Neural cell (in vitro differentiated cells): ENCODE results near the gene FRMD4A.

Source experiments
- EP300 ChIP-seq: fragments of 450-650 bp; conservative IDR thresholded peaks from 2 replicates; pipeline ENCODE4 v1.6.1; 2014; ENCODE audit warnings: antibody characterized with exemption, mild to moderate bottlenecking, moderate library complexity; ENCODE audit not compliant: poor library complexity, severe bottlenecking
- EZH2 ChIP-seq: fragments of 200-600, 300-800 bp; shearing (Covaris generic), sonication (generic); IDR thresholded peaks from 2 replicates; pipeline ENCODE4 v1.6.1; 2014; ENCODE audit warnings: antibody characterized with exemption, low read length, borderline replicate concordance, mild to moderate bottlenecking; ENCODE audit not compliant: insufficient read depth, poor library complexity, severe bottlenecking
- MXI1 ChIP-seq: fragments of 450-650 bp; conservative IDR thresholded peaks from 2 replicates; pipeline ENCODE4 v1.6.1; 2014; ENCODE audit warnings: antibody characterized with exemption, mild to moderate bottlenecking; ENCODE audit not compliant: poor library complexity, severe bottlenecking
- POLR2AphosphoS5 ChIP-seq: IDR thresholded peaks from 2 replicates; pipeline ENCODE4 v1.6.1; 2012
- SMC3 ChIP-seq: fragments of 450-650 bp; conservative IDR thresholded peaks from 2 replicates; pipeline ENCODE4 v1.6.1; 2014; ENCODE audit warnings: antibody characterized with exemption, mild to moderate bottlenecking, moderate library complexity; ENCODE audit not compliant: poor library complexity
- TF ChIP-seq, protein P1 (sequence below): fragments of 450-650 bp; IDR thresholded peaks from 2 replicates; pipeline ENCODE4 v1.5.1; 2014; ENCODE audit warnings: antibody characterized with exemption, mild to moderate bottlenecking, moderate library complexity; ENCODE audit not compliant: poor library complexity, severe bottlenecking
- TF ChIP-seq, protein P2 (sequence below): IDR thresholded peaks from 2 replicates; pipeline ENCODE4 v1.6.1; 2012; ENCODE audit warnings: borderline replicate concordance

DNA sequence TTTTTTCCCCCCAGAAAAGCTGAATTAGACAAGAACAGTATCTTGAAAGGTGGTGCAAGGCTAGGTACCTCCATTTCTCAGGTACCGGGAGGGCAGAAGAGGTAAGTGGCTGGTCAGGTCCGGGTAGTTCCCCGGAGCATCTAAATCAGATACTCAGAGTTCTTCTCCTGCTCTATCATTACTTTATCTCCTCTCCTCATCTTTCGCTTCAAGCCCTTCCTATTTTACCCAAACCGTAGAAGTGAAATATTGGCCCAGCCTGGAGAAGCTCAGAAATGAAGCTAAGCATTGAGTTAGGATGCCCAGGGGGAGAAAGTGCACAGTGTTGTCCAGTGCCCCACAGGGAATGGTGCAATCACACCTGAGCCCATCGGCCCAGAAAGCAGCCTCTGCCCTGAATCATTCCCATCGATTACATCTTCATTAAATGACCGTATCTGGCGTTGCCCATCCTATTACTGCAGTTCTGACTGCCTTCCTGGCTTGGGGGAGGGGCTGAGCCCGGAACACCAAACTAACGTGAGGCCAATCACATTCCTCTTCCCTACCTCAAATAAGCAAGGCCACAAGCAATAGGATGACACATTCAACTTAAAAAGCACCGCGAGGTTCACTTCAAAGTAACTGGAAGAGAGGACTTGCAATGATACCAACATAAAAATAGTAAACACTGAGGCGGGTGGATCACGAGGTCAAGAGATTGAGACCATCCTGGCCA is 627.5 kb downstream of the FRMD4A start:
- TF ChIP-seq, protein P1, sequence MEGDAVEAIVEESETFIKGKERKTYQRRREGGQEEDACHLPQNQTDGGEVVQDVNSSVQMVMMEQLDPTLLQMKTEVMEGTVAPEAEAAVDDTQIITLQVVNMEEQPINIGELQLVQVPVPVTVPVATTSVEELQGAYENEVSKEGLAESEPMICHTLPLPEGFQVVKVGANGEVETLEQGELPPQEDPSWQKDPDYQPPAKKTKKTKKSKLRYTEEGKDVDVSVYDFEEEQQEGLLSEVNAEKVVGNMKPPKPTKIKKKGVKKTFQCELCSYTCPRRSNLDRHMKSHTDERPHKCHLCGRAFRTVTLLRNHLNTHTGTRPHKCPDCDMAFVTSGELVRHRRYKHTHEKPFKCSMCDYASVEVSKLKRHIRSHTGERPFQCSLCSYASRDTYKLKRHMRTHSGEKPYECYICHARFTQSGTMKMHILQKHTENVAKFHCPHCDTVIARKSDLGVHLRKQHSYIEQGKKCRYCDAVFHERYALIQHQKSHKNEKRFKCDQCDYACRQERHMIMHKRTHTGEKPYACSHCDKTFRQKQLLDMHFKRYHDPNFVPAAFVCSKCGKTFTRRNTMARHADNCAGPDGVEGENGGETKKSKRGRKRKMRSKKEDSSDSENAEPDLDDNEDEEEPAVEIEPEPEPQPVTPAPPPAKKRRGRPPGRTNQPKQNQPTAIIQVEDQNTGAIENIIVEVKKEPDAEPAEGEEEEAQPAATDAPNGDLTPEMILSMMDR: no peak
- TF ChIP-seq, protein P2, sequence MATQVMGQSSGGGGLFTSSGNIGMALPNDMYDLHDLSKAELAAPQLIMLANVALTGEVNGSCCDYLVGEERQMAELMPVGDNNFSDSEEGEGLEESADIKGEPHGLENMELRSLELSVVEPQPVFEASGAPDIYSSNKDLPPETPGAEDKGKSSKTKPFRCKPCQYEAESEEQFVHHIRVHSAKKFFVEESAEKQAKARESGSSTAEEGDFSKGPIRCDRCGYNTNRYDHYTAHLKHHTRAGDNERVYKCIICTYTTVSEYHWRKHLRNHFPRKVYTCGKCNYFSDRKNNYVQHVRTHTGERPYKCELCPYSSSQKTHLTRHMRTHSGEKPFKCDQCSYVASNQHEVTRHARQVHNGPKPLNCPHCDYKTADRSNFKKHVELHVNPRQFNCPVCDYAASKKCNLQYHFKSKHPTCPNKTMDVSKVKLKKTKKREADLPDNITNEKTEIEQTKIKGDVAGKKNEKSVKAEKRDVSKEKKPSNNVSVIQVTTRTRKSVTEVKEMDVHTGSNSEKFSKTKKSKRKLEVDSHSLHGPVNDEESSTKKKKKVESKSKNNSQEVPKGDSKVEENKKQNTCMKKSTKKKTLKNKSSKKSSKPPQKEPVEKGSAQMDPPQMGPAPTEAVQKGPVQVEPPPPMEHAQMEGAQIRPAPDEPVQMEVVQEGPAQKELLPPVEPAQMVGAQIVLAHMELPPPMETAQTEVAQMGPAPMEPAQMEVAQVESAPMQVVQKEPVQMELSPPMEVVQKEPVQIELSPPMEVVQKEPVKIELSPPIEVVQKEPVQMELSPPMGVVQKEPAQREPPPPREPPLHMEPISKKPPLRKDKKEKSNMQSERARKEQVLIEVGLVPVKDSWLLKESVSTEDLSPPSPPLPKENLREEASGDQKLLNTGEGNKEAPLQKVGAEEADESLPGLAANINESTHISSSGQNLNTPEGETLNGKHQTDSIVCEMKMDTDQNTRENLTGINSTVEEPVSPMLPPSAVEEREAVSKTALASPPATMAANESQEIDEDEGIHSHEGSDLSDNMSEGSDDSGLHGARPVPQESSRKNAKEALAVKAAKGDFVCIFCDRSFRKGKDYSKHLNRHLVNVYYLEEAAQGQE: no peak
- no peak for TF ChIP-seq MXI1
- no peak for TF ChIP-seq SMC3
- no peak for TF ChIP-seq POLR2AphosphoS5
- no peak for TF ChIP-seq EP300
- TF ChIP-seq EZH2: no peak
